GM18502 (cell line): ENCODE results near the gene SLC22A14.
"Not testable (repeated sequence)": the region's sequence is repeated elsewhere in the genome, so short reads cannot be mapped to it uniquely, and the experiment has no call there.

Experiments used
- ATAC-seq: cut with Tn5 transposase; IDR thresholded peaks from one replicate; pipeline ENCODE4 v1.9.1; 2021; ENCODE audit warnings: mild to moderate bottlenecking; ENCODE audit not compliant: unreplicated experiment, poor library complexity

SLC22A14 gene

GRCh38 chr3:38268522-38268921, 13.6 kb upstream of the SLC22A14 start:
- ATAC-seq, result no peak

GRCh38 chr3:38270606-38271005, 11.5 kb upstream of the SLC22A14 start:
- ATAC-seq, result no peak

DNA sequence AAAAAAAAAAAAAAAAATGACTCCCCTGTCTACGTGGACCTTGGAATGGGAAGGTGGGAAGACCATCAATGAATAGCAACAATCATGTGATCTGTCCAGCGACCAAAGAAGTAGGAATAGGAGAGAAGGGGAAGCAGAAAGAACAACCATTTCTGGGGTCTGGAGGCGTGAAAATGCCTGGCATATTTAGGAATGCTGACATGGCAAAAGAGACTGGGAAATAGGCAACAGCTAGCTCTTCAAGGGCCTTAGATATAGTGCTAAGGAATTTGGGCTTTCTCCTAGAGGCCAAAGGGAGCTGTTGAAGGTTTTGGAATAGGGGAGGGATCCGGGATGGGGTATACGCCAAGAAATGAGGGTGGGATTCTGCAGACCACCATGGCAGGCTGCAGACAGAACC, 10.5 kb upstream of the SLC22A14 start:
- ATAC-seq, result no peak

DNA sequence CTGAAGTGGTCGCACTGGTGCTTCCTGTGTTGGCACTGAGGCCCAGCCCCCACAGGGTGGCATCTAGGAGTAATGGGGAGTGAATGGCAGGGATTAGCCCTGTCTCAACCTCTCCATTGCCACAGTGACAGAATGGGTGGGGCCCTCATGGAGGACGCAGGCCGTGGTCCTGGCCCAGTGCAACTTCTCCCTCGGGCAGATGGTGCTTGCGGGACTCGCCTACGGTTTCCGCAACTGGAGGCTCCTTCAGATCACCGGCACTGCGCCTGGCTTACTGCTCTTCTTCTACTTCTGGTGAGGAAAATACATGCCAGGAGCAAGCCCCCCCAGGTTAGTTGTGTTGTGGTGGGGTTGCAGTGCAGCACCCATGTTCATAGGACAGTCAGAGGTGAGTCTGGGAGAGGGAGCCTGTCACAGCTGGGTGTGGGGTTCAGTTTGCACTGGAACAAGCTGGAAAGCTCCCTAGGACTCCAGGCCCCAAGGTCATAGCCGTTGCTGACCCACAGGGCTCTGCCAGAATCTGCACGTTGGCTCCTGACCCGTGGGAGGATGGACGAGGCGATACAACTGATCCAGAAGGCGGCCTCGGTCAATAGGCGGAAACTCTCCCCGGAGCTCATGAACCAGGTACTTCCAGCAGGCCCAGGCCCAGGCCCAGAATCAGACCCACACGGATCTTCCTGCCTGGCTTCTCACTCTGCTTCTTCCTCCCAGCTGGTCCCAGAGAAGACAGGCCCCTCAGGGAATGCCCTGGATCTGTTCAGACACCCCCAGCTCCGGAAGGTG, 7.0 kb upstream of the SLC22A14 start:
- ATAC-seq, result no peak

DNA sequence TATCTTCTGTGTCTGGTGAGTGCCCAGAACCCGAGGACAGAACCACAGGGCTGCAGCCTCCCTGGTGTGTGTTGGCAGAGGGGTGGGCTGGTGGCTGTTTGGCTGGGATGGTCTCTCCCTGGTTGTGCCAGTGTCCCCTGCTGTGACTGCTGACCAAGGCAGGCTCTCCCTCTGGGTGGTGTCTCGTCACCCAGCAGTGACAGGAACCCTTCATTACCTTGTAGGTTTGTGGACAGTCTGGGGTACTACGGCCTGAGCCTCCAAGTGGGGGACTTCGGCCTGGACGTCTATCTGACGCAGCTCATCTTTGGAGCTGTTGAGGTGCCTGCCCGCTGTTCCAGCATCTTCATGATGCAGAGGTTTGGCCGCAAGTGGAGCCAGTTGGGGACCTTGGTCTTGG, 6.4 kb upstream of the SLC22A14 start:
- no peak for ATAC-seq

GRCh38 chr3:38276081-38276916, 5.8 kb upstream of the SLC22A14 start:
- no peak for ATAC-seq

DNA sequence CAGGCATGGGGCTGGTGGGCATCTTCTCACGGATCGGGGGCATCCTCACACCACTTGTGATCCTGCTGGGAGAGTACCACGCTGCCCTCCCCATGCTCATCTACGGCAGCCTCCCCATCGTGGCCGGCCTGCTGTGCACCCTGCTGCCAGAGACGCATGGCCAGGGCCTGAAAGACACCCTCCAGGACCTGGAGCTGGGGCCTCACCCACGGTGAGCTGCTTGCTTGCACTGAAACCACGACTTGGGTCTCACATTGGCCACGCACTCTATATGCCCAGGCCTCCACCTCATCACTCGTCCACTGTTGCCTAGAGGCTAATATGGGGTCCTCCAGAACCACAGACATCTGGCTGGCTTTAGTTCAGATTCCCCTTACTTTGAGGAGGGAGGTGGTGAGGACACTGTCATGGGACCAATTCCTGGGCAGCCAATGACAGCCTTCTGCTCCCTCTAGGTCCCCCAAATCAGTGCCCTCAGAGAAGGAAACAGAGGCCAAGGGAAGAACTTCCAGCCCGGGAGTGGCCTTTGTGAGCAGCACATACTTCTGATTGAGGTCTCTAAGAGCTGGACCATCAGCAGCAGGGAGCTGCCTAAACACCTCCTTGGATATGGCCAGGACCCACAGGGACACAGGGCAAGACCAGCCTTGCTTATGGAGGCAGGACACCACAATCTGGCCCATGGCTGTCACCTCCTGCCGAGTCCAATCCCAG, 5.0 kb upstream of the SLC22A14 start:
- no peak for ATAC-seq

GRCh38 chr3:38278841-38279240, 3.3 kb upstream of the SLC22A14 start:
- ATAC-seq, result no peak

DNA sequence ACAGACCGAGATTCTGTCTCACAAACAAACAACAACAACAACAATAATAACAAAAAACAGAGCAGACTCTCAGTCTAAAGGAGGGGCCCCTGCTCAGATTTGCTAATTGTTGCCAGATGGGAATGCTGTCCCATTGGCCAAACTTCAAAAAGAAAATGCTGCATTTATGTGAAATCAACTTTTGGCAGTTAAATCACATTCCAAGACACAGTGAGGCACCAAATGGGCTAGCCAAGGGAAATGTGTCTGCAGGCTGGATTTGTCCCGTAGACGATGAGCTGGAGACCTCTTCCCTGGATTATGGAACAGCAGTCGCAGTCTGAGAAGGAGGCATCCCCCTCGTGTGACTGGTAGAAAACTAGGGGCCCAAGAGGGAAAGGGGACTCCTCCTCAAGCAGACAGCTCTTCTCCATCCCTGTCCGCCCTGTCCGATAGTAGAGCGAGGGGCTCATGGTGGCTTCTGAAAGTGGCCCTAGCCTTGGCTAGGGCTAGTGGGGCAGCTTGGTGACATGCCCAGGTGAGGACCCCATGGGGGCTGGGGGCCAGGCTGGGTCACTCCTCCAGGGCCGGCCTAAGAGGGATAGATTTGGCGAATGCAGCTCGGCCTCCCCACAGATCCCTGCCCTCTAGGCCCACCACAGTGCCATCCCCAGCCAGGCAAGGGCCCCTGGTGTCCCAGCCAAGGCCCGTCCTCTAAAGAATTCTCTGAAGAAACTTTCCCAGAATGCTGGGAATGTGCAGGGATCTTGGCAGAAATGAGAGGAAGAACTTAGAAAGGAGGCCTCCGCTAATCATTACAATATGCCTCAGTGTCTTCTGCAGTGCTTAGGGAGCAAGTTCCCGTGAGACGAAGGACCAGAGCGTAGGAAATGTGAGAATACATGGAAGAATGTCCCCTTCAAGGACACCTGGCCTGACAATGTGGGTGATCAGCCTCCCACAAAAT, 2.0 kb downstream of the SLC22A14 start:
- ATAC-seq, result no peak

GRCh38 chr3:38284756-38285150, 2.7 kb downstream of the SLC22A14 start:
- no peak for ATAC-seq

GRCh38 chr3:38289286-38290217, 7.5 kb downstream of the SLC22A14 start:
- ATAC-seq, result not testable (repeated sequence)

DNA sequence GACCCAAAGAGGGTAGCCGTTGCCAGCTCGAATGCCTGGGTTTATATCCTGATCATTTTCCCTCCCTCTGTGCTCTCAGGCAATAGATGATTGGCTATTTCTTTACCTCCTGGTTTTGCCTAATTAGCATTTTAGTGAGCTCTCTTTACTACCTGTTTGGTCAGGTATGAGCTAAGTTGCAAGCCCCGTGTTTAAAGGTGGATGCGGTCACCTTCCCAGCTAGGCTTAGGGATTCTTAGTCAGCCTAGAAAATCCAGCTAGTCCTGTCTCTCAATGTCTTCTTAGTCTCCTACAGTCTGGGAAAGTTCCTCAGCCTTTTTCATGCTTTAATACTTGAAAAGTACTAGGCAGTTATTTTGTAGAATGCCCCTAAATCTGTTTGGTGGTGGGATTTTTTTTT, 15.0 kb downstream of the SLC22A14 start:
- not testable (repeated sequence) for ATAC-seq

- no peak for ATAC-seq
Measured at GRCh38 chr3:38297537-38297936, 15.4 kb downstream of the SLC22A14 start.

DNA sequence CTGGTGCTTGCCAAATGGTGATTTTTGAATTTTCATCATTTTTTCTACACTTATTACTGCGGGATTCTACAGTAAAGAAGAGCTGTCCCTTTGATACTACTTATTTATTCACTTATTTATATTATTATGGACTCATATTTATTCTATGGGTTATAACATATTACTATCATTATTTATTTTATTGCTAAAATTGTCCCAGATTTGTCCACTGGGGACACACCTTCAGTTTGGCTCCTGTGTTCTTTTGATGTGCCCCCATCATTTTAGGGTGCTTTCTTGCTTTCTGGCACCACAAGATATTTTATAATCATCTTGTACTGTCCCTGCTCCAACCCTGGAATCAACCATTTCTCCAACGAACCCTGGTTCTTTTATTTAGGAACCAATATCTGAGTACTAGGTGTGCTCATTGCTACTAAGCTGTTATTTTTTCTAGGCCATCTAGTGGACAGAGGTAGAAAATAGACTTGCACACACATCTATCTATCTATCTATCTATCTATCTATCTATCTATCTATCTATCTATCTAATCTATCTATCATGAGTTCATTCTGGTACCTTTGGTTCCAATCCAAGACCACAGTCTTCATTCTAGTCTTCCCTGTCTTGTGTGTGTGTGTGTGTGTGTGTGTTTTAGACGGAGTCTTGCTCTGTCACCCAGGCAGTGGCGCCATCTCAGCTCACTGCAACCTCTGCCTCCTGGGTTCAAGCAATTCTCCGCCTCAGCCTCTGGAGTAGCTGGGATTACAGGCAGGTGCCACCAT, 16.0 kb downstream of the SLC22A14 start:
- ATAC-seq, result no peak

GRCh38 chr3:38306941-38307340, 24.8 kb downstream of the SLC22A14 start:
- ATAC-seq, result no peak

- no peak for ATAC-seq
Measured at GRCh38 chr3:38307599-38307998, 25.5 kb downstream of the SLC22A14 start.

GRCh38 chr3:38308456-38308855, 26.4 kb downstream of the SLC22A14 start:
- ATAC-seq, result no peak

DNA sequence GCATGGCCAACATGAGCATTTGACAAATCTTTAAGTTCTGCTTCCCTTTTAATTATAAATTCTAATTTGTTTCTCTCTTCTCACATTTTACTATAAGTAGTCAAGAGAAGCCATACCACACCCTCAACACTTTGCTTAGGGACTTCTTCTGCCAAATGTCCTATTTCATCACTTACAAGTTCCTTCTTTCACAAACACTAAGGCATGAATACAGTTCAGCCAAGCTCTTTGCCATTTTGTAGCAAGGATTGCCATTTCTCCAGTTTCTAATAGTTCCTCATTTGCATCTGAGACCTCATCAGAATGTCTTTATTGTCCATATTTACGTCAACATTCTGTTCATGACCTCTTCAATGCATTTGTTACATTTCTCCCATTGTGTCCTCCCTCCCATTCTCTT, 29.4 kb downstream of the SLC22A14 start:
- ATAC-seq, result no peak
